Gastroesophageal sphincter (tissue), 3 donors: ENCODE measurements around the gene DEPDC1B.

Source experiments
- EP300 ChIP-seq: sonication (generic); formaldehyde crosslinking; IDR thresholded peaks from one replicate; pipeline ENCODE4 v1.6.1; 2017; ENCODE audit warnings: antibody characterized with exemption, mild to moderate bottlenecking
- POLR2A ChIP-seq, 2 donors: fragments of 450-650 bp; IDR thresholded peaks; one replicate each; pipeline ENCODE4 v1.6.1; 2017; ENCODE audit warnings: antibody characterized with exemption in 2 of 2, mild to moderate bottlenecking in 2 of 2, moderate library complexity in 1 of 2
- TF ChIP-seq, protein P1 (sequence below), 4 experiments: fragments of 200-600 bp in 2 of 4; fragments of 450-650 bp in 2 of 4; sonication (generic) in 1 of 4; IDR thresholded peaks; one replicate each; pipeline ENCODE4 v1.5.1; 2017 to 2019; ENCODE audit warnings: antibody characterized with exemption in 4 of 4, mild to moderate bottlenecking in 2 of 4, moderate library complexity in 2 of 4

DNA sequence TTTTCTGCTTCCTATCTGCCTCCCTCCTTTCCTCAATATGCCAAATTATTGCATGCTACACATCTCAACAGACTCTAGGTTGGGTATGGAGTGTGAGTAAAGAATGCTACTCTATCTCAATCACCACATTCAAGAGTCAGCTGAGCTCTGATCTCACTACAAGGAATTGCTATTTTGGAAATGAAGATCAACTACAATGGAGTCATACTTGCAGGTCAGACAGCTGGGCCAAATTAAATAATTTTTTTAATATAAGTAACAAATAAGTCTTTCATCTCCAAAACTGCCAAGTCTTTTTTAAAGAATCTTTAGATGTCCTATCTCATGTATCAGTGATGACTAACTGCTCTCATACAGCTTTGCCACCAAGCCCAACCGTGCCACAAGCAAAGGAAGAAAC is 64.0 kb downstream of the DEPDC1B start:
- TF ChIP-seq, protein P1, sequence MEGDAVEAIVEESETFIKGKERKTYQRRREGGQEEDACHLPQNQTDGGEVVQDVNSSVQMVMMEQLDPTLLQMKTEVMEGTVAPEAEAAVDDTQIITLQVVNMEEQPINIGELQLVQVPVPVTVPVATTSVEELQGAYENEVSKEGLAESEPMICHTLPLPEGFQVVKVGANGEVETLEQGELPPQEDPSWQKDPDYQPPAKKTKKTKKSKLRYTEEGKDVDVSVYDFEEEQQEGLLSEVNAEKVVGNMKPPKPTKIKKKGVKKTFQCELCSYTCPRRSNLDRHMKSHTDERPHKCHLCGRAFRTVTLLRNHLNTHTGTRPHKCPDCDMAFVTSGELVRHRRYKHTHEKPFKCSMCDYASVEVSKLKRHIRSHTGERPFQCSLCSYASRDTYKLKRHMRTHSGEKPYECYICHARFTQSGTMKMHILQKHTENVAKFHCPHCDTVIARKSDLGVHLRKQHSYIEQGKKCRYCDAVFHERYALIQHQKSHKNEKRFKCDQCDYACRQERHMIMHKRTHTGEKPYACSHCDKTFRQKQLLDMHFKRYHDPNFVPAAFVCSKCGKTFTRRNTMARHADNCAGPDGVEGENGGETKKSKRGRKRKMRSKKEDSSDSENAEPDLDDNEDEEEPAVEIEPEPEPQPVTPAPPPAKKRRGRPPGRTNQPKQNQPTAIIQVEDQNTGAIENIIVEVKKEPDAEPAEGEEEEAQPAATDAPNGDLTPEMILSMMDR (IDR thresholded peaks at IDR 0.05), result no peak
- TF ChIP-seq POLR2A (IDR thresholded peaks at IDR 0.05), result no peak
- no peak for TF ChIP-seq EP300
